GM18868 (cell line): ENCODE results near the gene SYNGR1.
A peak's percentile ranks its signal among the peaks of the same experiment; 100 is the strongest.
"Not testable (repeated sequence)": the region's sequence is repeated elsewhere in the genome, so short reads cannot be mapped to it uniquely, and the experiment has no call there.

Source experiments
- ATAC-seq: cut with Tn5 transposase; IDR thresholded peaks from one replicate; pipeline ENCODE4 v1.9.1; 2021; ENCODE audit warnings: mild to moderate bottlenecking, moderate library complexity; ENCODE audit not compliant: unreplicated experiment

Gene SYNGR1

GRCh38 chr22:39316440-39317083 is 33.2 kb upstream of the SYNGR1 start:
- ATAC-seq = no peak

DNA sequence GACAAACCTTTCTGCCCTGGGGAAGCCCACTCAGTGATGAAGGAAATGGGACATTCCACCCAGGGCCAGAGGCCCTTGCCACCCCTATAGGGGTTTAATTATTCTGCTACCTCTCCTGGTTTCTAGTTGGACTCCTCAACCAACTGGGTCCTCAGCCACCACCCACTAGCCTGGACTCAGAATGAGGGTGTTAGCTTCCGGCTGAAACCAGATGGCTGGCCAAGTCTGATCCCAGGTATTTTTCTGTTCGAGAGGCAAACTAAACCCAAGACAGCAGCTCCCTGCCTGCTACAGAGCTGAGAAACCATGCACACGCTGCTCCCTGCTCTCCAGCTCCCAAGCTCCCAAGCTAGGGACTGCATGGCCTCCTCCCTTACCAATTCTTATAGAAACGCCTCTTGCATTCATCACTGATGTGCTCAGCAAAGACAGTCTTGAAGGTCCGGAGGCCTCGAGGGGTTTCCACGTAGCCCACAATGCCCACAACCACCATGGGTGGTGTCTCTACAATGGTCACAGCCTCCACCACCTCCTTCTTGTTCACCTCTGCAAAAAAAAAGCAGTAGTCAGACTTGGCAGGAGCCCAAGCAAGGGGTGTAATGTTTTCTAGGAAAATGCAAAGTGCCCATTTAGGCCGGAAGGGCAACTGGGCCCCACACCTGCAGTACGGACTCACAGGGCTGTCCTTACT is 32.6 kb upstream of the SYNGR1 start:
- no peak for ATAC-seq

DNA sequence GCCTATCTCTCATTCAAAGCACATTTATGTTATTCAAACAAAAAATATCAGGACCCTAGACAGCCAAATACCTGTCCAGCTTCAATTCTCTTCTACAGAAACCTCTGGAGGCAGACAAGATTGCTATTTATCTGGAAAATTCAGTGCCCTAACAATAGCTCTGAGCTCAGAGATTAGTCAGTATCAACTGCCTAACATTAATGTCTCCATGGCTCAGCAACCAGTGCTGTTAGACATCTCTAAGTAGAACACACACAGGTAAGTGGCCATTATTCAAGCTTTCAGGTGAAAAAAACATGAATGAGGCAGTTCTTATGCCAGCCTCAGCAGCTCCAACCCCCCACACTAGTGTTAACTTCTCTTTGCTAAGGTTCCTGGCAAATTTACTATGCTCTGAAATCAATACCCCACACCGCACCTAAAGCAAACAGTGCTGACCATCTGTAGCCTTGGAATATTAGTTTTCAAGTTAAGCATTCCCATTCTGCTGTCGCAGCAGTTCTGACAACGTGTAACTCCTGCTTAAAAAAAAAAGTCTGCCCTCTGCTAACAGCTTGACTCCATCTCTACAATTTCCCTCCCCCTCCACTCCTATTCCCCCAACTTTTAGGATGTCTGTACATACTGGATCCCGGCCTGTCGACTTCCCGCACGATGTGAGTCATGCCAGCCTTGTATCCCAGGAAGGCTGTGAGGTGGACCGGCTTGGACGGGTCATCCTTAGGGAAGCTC is 31.9 kb upstream of the SYNGR1 start:
- no peak for ATAC-seq

- ATAC-seq = no peak
Observed at GRCh38 chr22:39318507-39319283, 31.1 kb upstream of the SYNGR1 start.

DNA sequence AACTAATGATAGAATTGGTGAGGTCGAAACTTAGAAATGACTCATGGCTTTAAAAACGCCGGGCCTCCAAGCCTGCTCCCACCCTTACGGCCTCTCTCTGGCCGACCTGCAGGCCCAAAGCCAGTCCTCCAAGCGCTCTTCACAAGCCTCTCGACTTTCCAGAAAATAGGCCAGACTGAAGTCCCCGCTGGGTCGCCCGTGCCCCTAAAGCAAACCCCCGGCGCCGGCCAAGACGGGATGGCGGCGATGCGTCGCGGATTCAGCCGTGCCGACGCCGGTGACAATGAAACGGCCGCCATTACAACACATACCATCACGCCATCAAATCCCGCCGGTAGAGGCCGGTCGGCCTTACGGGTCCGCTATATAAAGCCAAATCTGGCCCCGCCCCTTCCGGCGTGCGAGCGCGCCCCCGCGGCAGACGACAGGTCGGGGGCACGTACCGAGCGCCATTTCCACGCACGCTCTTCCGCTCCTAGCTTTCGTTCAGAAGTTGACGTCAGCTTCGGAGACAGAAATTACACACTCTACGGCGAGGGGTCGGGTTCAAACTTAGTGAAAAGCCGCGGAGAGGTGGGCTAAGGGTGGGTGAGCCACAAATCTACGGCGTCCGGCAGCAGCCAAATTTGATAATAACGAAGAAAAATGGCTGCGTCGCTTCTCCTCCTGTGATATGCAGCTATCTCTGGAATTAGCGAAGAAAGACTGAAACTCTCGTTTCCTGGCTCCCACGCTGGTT is 30.3 kb upstream of the SYNGR1 start, which contains the start of gene RPL3:
Gene RPL3, minus strand, starts transcription at position 340 of the 739 bp plus-strand sequence. Its CDS starts 26 bp downstream, at position 314.
- peak; percentile 76 for ATAC-seq

GRCh38 chr22:39320616-39321029 is 29.2 kb upstream of the SYNGR1 start:
- not testable (repeated sequence) for ATAC-seq

DNA sequence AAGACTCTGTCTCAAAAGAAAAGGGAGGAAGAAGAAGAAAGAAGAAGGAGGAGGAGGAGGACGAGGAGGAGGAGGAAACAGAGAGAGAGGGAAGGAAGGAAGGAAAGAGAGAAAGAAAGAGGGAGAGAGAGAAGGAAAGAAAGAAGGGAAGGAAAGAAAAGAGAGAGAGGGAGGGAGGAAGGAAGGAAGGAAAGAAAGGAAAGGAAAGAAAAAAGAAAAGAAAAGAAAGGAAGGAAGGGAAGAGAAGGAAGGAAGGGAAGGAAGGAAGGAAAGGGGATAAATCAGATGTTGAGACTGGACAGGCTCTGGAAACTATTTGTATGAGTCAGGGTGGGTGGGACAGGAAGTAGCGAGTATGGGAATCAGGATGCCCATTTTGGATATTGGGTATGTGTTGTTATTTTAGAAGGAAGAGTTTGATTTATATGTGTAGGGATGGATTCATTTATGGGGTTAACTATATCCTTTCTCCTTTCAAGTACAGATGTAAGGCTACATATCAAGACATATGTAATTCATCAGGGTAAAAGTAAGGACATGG is 24.3 kb upstream of the SYNGR1 start:
- no peak for ATAC-seq

- no peak for ATAC-seq
Observed at GRCh38 chr22:39327995-39328754, 21.6 kb upstream of the SYNGR1 start.

GRCh38 chr22:39330553-39330952 is 19.2 kb upstream of the SYNGR1 start:
- ATAC-seq = not testable (repeated sequence)

GRCh38 chr22:39332441-39333064 is 17.2 kb upstream of the SYNGR1 start:
- ATAC-seq = no peak

DNA sequence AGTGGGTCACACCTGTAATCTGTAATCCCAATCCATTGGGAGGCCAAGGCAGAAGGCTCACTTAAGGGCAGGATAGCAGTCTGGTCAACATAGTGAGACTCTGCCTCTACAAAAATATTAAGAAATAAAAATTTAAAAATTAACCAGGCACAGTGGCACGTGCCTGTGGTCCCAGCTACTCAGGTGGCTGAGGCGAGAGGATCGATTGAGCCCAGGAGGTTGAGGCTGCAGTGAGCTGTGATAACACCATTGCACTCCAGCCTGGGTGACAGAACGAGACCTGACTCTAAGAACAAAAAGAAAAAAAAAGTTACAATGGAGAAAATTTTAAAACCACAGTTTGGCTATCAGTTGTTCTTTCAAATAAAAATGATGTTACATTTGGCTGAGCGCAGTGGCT is 13.4 kb upstream of the SYNGR1 start:
- ATAC-seq = no peak

DNA sequence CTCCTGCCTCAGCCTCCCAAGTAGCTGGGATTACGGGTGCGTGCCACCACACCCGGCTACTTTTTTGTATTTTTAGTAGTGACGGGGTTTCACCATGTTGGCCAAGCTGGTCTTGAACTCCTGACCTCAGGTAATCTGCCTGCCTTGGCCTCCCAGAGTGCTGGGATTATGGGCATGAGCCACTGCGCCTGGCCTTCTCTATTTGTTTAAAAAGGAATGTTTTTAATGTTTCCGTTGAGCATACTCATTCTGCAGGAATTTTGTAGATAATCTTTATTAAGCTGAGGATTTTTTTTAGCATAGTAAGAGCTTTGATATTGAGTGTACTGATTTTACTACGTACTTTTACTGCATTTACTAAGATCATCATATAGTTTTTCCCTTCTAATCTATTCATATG is 10.0 kb upstream of the SYNGR1 start:
- not testable (repeated sequence) for ATAC-seq

DNA sequence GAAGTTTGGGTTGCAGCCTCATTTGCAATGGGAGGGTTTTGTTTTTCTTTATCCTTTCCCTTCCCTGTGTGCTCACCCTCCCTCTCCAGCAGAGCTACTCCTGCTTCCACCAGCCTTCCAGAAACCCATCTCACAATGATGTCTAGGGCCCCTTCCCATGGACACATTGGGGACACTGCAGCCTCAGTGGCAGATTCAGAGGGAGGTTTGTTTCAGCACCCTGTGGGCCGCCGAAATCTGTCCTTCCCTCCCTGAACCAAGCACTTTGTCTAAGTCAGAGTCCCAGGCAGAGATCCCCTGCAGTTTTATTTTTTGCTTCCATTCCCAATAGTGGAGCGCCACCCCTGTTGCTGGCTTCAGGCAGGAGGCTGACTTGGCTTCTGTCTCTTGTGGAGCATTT is 8.6 kb upstream of the SYNGR1 start:
- ATAC-seq = no peak

- ATAC-seq = no peak
Observed at GRCh38 chr22:39343259-39344045, 6.3 kb upstream of the SYNGR1 start.

DNA sequence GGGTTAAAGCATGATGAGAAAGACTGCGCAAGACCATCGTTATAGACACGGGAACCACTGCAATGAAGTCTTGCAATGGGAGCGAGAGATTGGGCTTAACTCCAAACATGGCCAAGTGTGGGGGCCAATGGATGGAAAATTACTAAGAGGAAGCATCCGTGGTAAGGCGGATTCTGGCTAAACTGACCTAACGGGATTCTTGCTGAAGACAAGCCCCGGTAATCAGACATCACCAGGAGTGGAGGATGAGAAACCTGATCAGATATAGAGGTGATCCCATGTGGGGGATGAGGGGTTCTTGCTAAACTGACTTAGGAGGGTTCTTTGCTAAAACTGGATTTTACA is 5.8 kb upstream of the SYNGR1 start:
- no peak for ATAC-seq

- ATAC-seq = no peak
Observed at GRCh38 chr22:39345231-39345630, 4.6 kb upstream of the SYNGR1 start.

DNA sequence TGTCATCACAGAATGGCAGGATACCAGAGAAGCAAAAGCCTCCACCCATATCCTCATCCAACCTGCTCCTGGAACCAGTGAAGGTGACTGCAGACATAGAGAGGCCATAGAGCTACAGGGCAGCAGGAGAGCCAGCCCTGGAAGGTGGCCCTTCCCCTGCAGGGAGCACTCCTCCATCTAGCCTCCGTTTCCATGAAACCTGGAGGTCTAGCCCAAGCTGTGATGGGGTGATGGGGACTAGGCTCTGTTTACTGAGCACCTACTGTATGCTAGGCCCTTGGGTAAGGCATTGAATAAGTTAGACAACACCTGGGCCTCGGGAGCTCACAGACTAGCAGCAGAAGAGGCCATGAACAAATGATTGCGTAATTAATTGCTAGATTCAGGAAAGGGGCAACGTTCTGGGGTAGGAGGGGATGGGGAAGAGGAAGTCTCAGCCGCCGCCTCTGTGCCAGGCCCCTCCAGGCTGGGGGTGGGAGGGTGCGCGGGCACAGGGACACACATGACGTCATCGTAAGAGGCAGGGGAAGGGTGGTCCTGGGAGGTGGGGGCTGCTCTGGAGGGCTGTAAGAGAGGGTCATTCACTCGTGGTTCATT is 784 bp upstream of the SYNGR1 start:
- ATAC-seq = no peak

GRCh38 chr22:39349506-39349966 is 255 bp upstream of the SYNGR1 start:
- no peak for ATAC-seq
